ENCODE data around the gene RLBP1.
A peak's percentile ranks its signal among the peaks of the same experiment; 100 is the strongest.

The RLBP1 gene

GRCh38 chr15:89226359-89227221 lies 5.2 kb upstream of the RLBP1 start:
- H3K4me3 Mint-ChIP-seq = no peak overlapping the region
- H3K36me3 Mint-ChIP-seq (ENCODE audit: low read depth) = no peaks in the 10 kb centered on the region
- peaks cover 19% of the 10 kb centered on the region for H3K27me3 Mint-ChIP-seq (ENCODE audit: low read depth, poor library complexity)
- H3K4me1 Mint-ChIP-seq = peaks cover 5% of the 10 kb centered on the region
- DNase-seq = no peak
- peak overlapping the region; percentile 65 for H3K27ac Mint-ChIP-seq
- no peaks in the 10 kb centered on the region for H3K9me3 Mint-ChIP-seq
- no peak for TF ChIP-seq CTCF (IDR thresholded peaks at IDR 0.05)

GRCh38 chr15:89225588-89225987 lies 4.2 kb upstream of the RLBP1 start:
- Mint-ChIP-seq H3K27ac (no peak overlapping the region), H3K9me3 (no peaks in the 10 kb centered on the region)

GRCh38 chr15:89218531-89218930 lies 2.8 kb downstream of the RLBP1 start:
- Mint-ChIP-seq H3K36me3 (ENCODE audit: low read depth) (no peaks in the 10 kb centered on the region), H3K27me3 (ENCODE audit: low read depth, poor library complexity) (peaks cover 15% of the 10 kb centered on the region), H3K27ac (peak overlapping the region; percentile 23), H3K4me1 (peaks cover 7% of the 10 kb centered on the region), H3K4me3 (no peak overlapping the region), H3K9me3 (no peaks in the 10 kb centered on the region)
- no peak for DNase-seq
- TF ChIP-seq CTCF (IDR thresholded peaks at IDR 0.05) = no peak

More at GRCh38 chr15:89225588-89225987, 4.2 kb upstream of the RLBP1 start:
- H3K4me1 Mint-ChIP-seq = peaks cover 7% of the 10 kb centered on the region
- DNase-seq = no peak
- no peaks in the 10 kb centered on the region for H3K36me3 Mint-ChIP-seq (ENCODE audit: low read depth)
- no peak for TF ChIP-seq CTCF (IDR thresholded peaks at IDR 0.05)
- H3K27me3 Mint-ChIP-seq (ENCODE audit: low read depth, poor library complexity) = peaks cover 11% of the 10 kb centered on the region
- H3K4me3 Mint-ChIP-seq = no peak overlapping the region

GRCh38 chr15:89217686-89218376 lies 3.5 kb downstream of the RLBP1 start:
- no peak for TF ChIP-seq CTCF (IDR thresholded peaks at IDR 0.05)
- no peak overlapping the region for H3K4me3 Mint-ChIP-seq
- peaks cover 7% of the 10 kb centered on the region for H3K4me1 Mint-ChIP-seq
- H3K27me3 Mint-ChIP-seq (ENCODE audit: low read depth, poor library complexity) = peaks cover 14% of the 10 kb centered on the region
- DNase-seq = no peak
- no peak overlapping the region for H3K27ac Mint-ChIP-seq
- H3K36me3 Mint-ChIP-seq (ENCODE audit: low read depth) = no peaks in the 10 kb centered on the region
- H3K9me3 Mint-ChIP-seq = no peaks in the 10 kb centered on the region

DNA sequence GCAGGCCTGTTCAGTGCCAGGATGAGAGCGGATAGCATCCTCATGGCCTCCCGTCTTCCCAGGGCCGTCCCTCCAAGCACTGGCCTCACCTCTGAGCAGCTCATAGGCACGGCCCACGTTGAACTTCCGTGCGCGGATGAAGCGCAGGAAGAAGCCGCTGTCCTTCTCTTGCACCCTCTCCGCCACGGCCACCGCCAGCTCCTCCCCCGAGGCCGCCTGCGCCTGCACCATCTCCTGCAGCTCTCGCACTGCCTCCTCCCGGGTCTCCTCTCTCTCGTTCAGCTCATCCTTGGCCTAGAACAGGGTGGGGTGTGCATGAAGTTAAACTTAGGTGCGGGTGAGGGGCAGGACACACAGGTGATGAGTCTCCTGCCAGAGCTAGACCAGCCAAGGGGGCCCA lies 4.3 kb downstream of the RLBP1 start:
- peaks cover 7% of the 10 kb centered on the region for H3K4me1 Mint-ChIP-seq
- TF ChIP-seq CTCF (IDR thresholded peaks at IDR 0.05) = no peak
- no peak overlapping the region for H3K27ac Mint-ChIP-seq
- no peaks in the 10 kb centered on the region for H3K9me3 Mint-ChIP-seq
- no peak for DNase-seq
- no peaks in the 10 kb centered on the region for H3K36me3 Mint-ChIP-seq (ENCODE audit: low read depth)
- H3K27me3 Mint-ChIP-seq (ENCODE audit: low read depth, poor library complexity) = peaks cover 10% of the 10 kb centered on the region
- no peak overlapping the region for H3K4me3 Mint-ChIP-seq
